Smooth muscle cell (in vitro differentiated cells): ENCODE results near the gene CCDC33. TPM values are rescaled to one million over a fixed set of nuclear protein-coding genes. Genes with fewer than 3 reads are reported as not detected.
A peak's percentile ranks its signal among the peaks of the same experiment; 100 is the strongest.

ENCODE experiments used
- DNase-seq: peaks from one replicate; lab custom pipeline; 2025; ENCODE audit not compliant: unreplicated experiment; lab: John Stamatoyannopoulos, UW
- H2AFZ ChIP-seq: fragments of 200-600 bp; sonication (generic); 2 replicates; pipeline ENCODE4 v1.6.0; 2016; ENCODE audit warnings: antibody characterized with exemption, low read depth, mild to moderate bottlenecking
- H3F3A ChIP-seq: fragments of 200-600 bp; sonication (generic); 2 replicates; pipeline ENCODE4 v1.6.0; 2017; ENCODE audit warnings: antibody characterized with exemption, low read depth
- H3K27ac ChIP-seq: fragments of 200-600 bp; sonication (generic); 2 replicates; pipeline ENCODE4 v1.5.1; 2016; ENCODE audit warnings: low read depth, mild to moderate bottlenecking
- H3K27me3 ChIP-seq: fragments of 200-600 bp; sonication (generic); 2 replicates; pipeline ENCODE4 v1.6.1; 2016; ENCODE audit warnings: low read depth, mild to moderate bottlenecking
- H3K36me3 ChIP-seq: fragments of 200-600 bp; sonication (generic); 2 replicates; pipeline ENCODE4 v1.5.1; 2016; ENCODE audit warnings: low read depth
- H3K4me1 ChIP-seq: fragments of 200-600 bp; sonication (generic); 2 replicates; pipeline ENCODE4 v1.5.1; 2016; ENCODE audit warnings: low read depth
- H3K4me2 ChIP-seq: fragments of 200-600 bp; sonication (generic); 2 replicates; pipeline ENCODE4 v1.6.0; 2016; ENCODE audit warnings: mild to moderate bottlenecking
- H3K4me3 ChIP-seq: fragments of 200-600 bp; sonication (generic); 2 replicates; pipeline ENCODE4 v1.5.1; 2016; ENCODE audit warnings: mild to moderate bottlenecking
- H3K79me2 ChIP-seq: fragments of 200-600 bp; sonication (generic); 2 replicates; pipeline ENCODE4 v1.6.0; 2016; ENCODE audit warnings: low read depth, mild to moderate bottlenecking
- H3K9ac ChIP-seq: fragments of 200-600 bp; sonication (generic); 2 replicates; pipeline ENCODE4 v1.6.0; 2016; ENCODE audit warnings: low read depth
- H3K9me3 ChIP-seq: fragments of 200-600 bp; sonication (generic); replicated peaks from 2 replicates; pipeline ENCODE4 v1.5.1; 2016; ENCODE audit warnings: low read depth
- H4K20me1 ChIP-seq: fragments of 200-600 bp; sonication (generic); 2 replicates; pipeline ENCODE4 v1.6.0; 2016; ENCODE audit warnings: low read depth
- CTCF ChIP-seq: fragments of 200-600 bp; sonication (generic); IDR thresholded peaks from 2 replicates; pipeline ENCODE4 v1.5.1; 2017; ENCODE audit warnings: borderline replicate concordance, mild to moderate bottlenecking, antibody characterized with exemption; ENCODE audit not compliant: insufficient read depth, poor library complexity, severe bottlenecking
- WGBS: methylation state at CpG from one replicate; pipeline ENCODE4 v1.1.7; 2016; ENCODE audit warnings: low lambda C conversion rate; 5-methylcytosine and 5-hydroxymethylcytosine counted together
- polyA plus RNA-seq: library from polyadenylated mRNA; unstranded; fragments of >200 nt; fragmentation: Nextera tagmentation; extraction: Ambion mirVana; gene quantifications from 2 replicates; pipeline ENCODE4 v1.2.1, GENCODE V29; 2016
- total RNA-seq: library from RNA; depleted of rRNA; stranded (reverse); fragments of >200 nt; gene quantifications from 2 replicates; pipeline ENCODE4 v1.2.3, GENCODE V29; 2014

Gene CCDC33
- total and polyA plus RNA-seq, 2 experiments from 2014 or later = 3.8 to 5.8 TPM

- DNase-seq = no peak
- H3K4me3 ChIP-seq = no peak overlapping the region
- 55% methylated on average over 6 of the region's 7 CpGs for WGBS
- no peak overlapping the region for H3K9ac ChIP-seq
- peak overlapping the region; percentile 17 for H3K4me2 ChIP-seq
- no peak overlapping the region for H3K27ac ChIP-seq
- no peaks in the 10 kb centered on the region for H3K9me3 ChIP-seq
- H3K4me1 ChIP-seq = peaks cover 46% of the 10 kb centered on the region
- H4K20me1 ChIP-seq = no peaks in the 10 kb centered on the region
- H3F3A ChIP-seq = no peaks in the 10 kb centered on the region
- H3K36me3 ChIP-seq = no peaks in the 10 kb centered on the region
- no peak for TF ChIP-seq CTCF
- no peaks in the 10 kb centered on the region for H3K79me2 ChIP-seq
- H2AFZ ChIP-seq = no peak overlapping the region
- no peaks in the 10 kb centered on the region for H3K27me3 ChIP-seq
Measured at GRCh38 chr15:74301583-74302361, 65.6 kb downstream of the CCDC33 start.

GRCh38 chr15:74302821-74303359 lies 66.8 kb downstream of the CCDC33 start:
- Histone ChIP-seq H3K4me1 (peaks cover 53% of the 10 kb centered on the region), H3F3A (no peaks in the 10 kb centered on the region), H3K79me2 (no peaks in the 10 kb centered on the region), H3K27me3 (no peaks in the 10 kb centered on the region), H3K36me3 (no peaks in the 10 kb centered on the region), H3K27ac (no peak overlapping the region), H3K4me3 (no peak overlapping the region), H4K20me1 (no peaks in the 10 kb centered on the region), H3K4me2 (no peak overlapping the region), H2AFZ (no peak overlapping the region), H3K9ac (no peak overlapping the region), H3K9me3 (no peaks in the 10 kb centered on the region)
- 40% methylated on average over 7 of the region's 7 CpGs for whole genome bisulfite sequencing
- peak; percentile 60 for TF ChIP-seq CTCF
- DNase-seq = no peak

GRCh38 chr15:74303741-74304309 lies 67.7 kb downstream of the CCDC33 start:
- no peak overlapping the region for H3K27ac ChIP-seq
- no peaks in the 10 kb centered on the region for H3F3A ChIP-seq
- H2AFZ ChIP-seq = no peak overlapping the region
- no peak for DNase-seq
- H3K4me1 ChIP-seq = peaks cover 59% of the 10 kb centered on the region
- H4K20me1 ChIP-seq = no peaks in the 10 kb centered on the region
- H3K9me3 ChIP-seq = no peaks in the 10 kb centered on the region
- no peak overlapping the region for H3K9ac ChIP-seq
- no peak overlapping the region for H3K4me3 ChIP-seq
- 35% methylated on average over 6 of the region's 6 CpGs for WGBS
- TF ChIP-seq CTCF = no peak
- H3K27me3 ChIP-seq = no peaks in the 10 kb centered on the region
- no peaks in the 10 kb centered on the region for H3K36me3 ChIP-seq
- H3K4me2 ChIP-seq = peak overlapping the region; percentile 5
- H3K79me2 ChIP-seq = no peaks in the 10 kb centered on the region
